OCI-LY1 (cell line): ENCODE measurements around the gene OTOG.

Experiments used
- EZH2 ChIP-seq: fragments of 200-600 bp; sonication (generic), shearing (Covaris generic); IDR thresholded peaks from 2 replicates; pipeline ENCODE4 v1.8.0; 2017; ENCODE audit warnings: borderline replicate concordance, mixed run types, mild to moderate bottlenecking, antibody characterized with exemption, low read length, moderate library complexity, mixed read lengths
- TF ChIP-seq, protein P1 (sequence below): fragments of 200-600 bp; sonication (generic), shearing (Covaris generic); IDR thresholded peaks from 2 replicates; pipeline ENCODE4 v1.5.1; 2017; ENCODE audit warnings: mild to moderate bottlenecking, antibody characterized with exemption, low read length, moderate library complexity, mixed read lengths

DNA sequence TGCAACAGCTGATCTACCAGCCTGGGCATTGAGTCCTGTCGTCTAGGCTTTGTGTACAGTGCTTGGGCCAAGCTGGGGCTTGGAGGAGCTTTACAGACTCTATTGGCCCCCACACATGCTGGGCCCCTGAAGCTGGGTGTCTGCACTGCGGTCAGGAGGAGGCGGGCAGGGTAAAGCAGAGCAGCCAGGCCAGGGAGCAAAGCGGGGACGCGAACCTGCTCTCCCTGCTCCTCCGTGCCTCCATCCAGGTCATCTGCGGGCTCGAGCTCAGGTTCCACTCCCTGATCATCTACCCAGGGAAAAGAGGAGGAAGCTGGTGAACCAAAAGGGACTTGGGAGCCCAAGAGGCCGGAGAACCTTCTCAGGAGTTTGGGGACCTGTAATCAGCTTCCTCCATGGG, 29.9 kb upstream of the OTOG start:
- TF ChIP-seq, protein P1, sequence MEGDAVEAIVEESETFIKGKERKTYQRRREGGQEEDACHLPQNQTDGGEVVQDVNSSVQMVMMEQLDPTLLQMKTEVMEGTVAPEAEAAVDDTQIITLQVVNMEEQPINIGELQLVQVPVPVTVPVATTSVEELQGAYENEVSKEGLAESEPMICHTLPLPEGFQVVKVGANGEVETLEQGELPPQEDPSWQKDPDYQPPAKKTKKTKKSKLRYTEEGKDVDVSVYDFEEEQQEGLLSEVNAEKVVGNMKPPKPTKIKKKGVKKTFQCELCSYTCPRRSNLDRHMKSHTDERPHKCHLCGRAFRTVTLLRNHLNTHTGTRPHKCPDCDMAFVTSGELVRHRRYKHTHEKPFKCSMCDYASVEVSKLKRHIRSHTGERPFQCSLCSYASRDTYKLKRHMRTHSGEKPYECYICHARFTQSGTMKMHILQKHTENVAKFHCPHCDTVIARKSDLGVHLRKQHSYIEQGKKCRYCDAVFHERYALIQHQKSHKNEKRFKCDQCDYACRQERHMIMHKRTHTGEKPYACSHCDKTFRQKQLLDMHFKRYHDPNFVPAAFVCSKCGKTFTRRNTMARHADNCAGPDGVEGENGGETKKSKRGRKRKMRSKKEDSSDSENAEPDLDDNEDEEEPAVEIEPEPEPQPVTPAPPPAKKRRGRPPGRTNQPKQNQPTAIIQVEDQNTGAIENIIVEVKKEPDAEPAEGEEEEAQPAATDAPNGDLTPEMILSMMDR, result no peak
- TF ChIP-seq EZH2, result no peak
